ENCODE measurements around the gene SMPD2. TPM values are rescaled to one million over a fixed set of nuclear protein-coding genes. Genes with fewer than 3 reads are reported as not detected.
"Not testable (repeated sequence)": the region's sequence is repeated elsewhere in the genome, so short reads cannot be mapped to it uniquely, and the experiment has no call there.

The SMPD2 gene
- total RNA-seq, 1 experiment from 2014 or later: 8.2 TPM

- POLR2A ChIA-PET (ENCODE audit: unreplicated experiment): no interaction called here
- DNase-seq: no peak
These were observed 17.1 kb downstream of the SMPD2 start for GRCh38 chr6:109457562-109457996.

GRCh38 chr6:109458774-109459531, 18.4 kb downstream of the SMPD2 start:
- Histone ChIP-seq H2AFZ (no peak overlapping the region), H3K4me1 (replicated peaks; ENCODE audit: insufficient read depth) (no peaks in the 10 kb centered on the region; the same call in 1 of the 2 replicates), H3K4me2 (no peak overlapping the region), H3K79me2 (ENCODE audit: low read depth) (no peaks in the 10 kb centered on the region), H3K27ac (no peak overlapping the region), H3K27me3 (ENCODE audit: insufficient read depth, low read depth) (no peaks in the 10 kb centered on the region), H3K4me3 (no peak overlapping the region), H3K36me3 (ENCODE audit: low read depth) (peaks cover 17% of the 10 kb centered on the region), H3K9me2 (ENCODE audit: insufficient read depth) (no peaks in the 10 kb centered on the region), H3F3A (ENCODE audit: insufficient read depth, low read depth) (peaks cover 38% of the 10 kb centered on the region; the same call in 1 of the 2 replicates), H4K20me1 (ENCODE audit: insufficient read depth) (peaks cover 4% of the 10 kb centered on the region), H3K9me3 (ENCODE audit: insufficient read depth, low read depth) (no peaks in the 10 kb centered on the region)
- CTCF ChIA-PET: no interaction called here
- TF ChIP-seq CTCF (conservative IDR thresholded peaks at IDR 0.05) (no peak), EZH2 (IDR thresholded peaks at IDR 0.05; ENCODE audit: low read depth) (no peak)
- no TSS peak for BruUV-seq (replicated peaks)
- DNase-seq: no peak
- POLR2A ChIA-PET (ENCODE audit: unreplicated experiment): interaction anchor here (0.7 kb wide), 1 partner anchor 8 kb away, joined by 4 read pairs; no protein-coding TSS in a partner anchor
- intact Hi-C loops (cut with micrococcal nuclease; ENCODE audit: unreplicated experiment): loop anchor here (5.0 kb wide), 1 partner anchor 272 kb away; no protein-coding TSS in a partner anchor

More at GRCh38 chr6:109457562-109457996, 17.1 kb downstream of the SMPD2 start:
- no peaks in the 10 kb centered on the region for H3K79me2 ChIP-seq (ENCODE audit: low read depth)
- H2AFZ ChIP-seq: no peak overlapping the region
- H3K4me3 ChIP-seq: no peak overlapping the region
- intact Hi-C loops (cut with micrococcal nuclease; ENCODE audit: unreplicated experiment): loop anchor here (5.0 kb wide), 1 partner anchor 270 kb away; no protein-coding TSS in a partner anchor
- H3K9me3 ChIP-seq (ENCODE audit: insufficient read depth, low read depth): no peaks in the 10 kb centered on the region
- H4K20me1 ChIP-seq (ENCODE audit: insufficient read depth): no peaks in the 10 kb centered on the region
- H3K9me2 ChIP-seq (ENCODE audit: insufficient read depth): no peaks in the 10 kb centered on the region
- CTCF ChIA-PET: no interaction called here
- no peak for TF ChIP-seq EZH2 (IDR thresholded peaks at IDR 0.05; ENCODE audit: low read depth)
- TF ChIP-seq CTCF (conservative IDR thresholded peaks at IDR 0.05): no peak
- H3K27ac ChIP-seq: no peak overlapping the region
- peaks cover 9% of the 10 kb centered on the region; the same call in 1 of the 2 replicates for H3K36me3 ChIP-seq (ENCODE audit: low read depth)
- no TSS peak for BruUV-seq (replicated peaks)
- H3K27me3 ChIP-seq (ENCODE audit: insufficient read depth, low read depth): no peaks in the 10 kb centered on the region
- H3K4me1 ChIP-seq (replicated peaks; ENCODE audit: insufficient read depth): no peaks in the 10 kb centered on the region; the same call in 1 of the 2 replicates
- H3K4me2 ChIP-seq: no peak overlapping the region
- peaks cover 39% of the 10 kb centered on the region; the same call in 1 of the 2 replicates for H3F3A ChIP-seq (ENCODE audit: insufficient read depth, low read depth)

GRCh38 chr6:109460161-109460829, 19.8 kb downstream of the SMPD2 start:
- no TSS peak for BruUV-seq (replicated peaks)
- Histone ChIP-seq H2AFZ (no peak overlapping the region), H3K9me2 (ENCODE audit: insufficient read depth) (no peaks in the 10 kb centered on the region), H3K79me2 (ENCODE audit: low read depth) (no peaks in the 10 kb centered on the region), H3K27ac (no peak overlapping the region), H3K9me3 (ENCODE audit: insufficient read depth, low read depth) (no peaks in the 10 kb centered on the region), H3K4me3 (no peak overlapping the region), H3K36me3 (ENCODE audit: low read depth) (peaks cover 25% of the 10 kb centered on the region), H4K20me1 (ENCODE audit: insufficient read depth) (peaks cover 10% of the 10 kb centered on the region), H3K27me3 (ENCODE audit: insufficient read depth, low read depth) (no peaks in the 10 kb centered on the region), H3K4me1 (replicated peaks; ENCODE audit: insufficient read depth) (no peaks in the 10 kb centered on the region), H3F3A (ENCODE audit: insufficient read depth, low read depth) (peaks cover 31% of the 10 kb centered on the region; the same call in 1 of the 2 replicates), H3K4me2 (no peak overlapping the region)
- intact Hi-C loops (cut with micrococcal nuclease; ENCODE audit: unreplicated experiment): no loop called here
- DNase-seq: no peak
- POLR2A ChIA-PET (ENCODE audit: unreplicated experiment): interaction anchor here (0.6 to 0.7 kb wide), 2 partner anchors 89 to 365 kb away, joined by 6 to 13 read pairs; partner anchors contain the start of gene CEP57L1
- CTCF ChIA-PET: interaction anchor here (0.6 kb wide), 1 partner anchor 584 kb away, joined by 5 read pairs; no protein-coding TSS in a partner anchor
- TF ChIP-seq CTCF (conservative IDR thresholded peaks at IDR 0.05) (no peak), EZH2 (IDR thresholded peaks at IDR 0.05; ENCODE audit: low read depth) (no peak)

GRCh38 chr6:109461205-109461604, 20.7 kb downstream of the SMPD2 start:
- BruUV-seq (replicated peaks); H3K4me1 ChIP-seq (replicated peaks; ENCODE audit: insufficient read depth); H3K27me3 ChIP-seq (ENCODE audit: insufficient read depth, low read depth); H3K9me2 ChIP-seq (ENCODE audit: insufficient read depth); H3K79me2 ChIP-seq (ENCODE audit: low read depth); H3K27ac ChIP-seq; CTCF ChIA-PET; H4K20me1 ChIP-seq (ENCODE audit: insufficient read depth); H2AFZ ChIP-seq; DNase-seq; intact Hi-C loops (cut with micrococcal nuclease; ENCODE audit: unreplicated experiment); H3K4me3 ChIP-seq; H3K4me2 ChIP-seq; H3K9me3 ChIP-seq (ENCODE audit: insufficient read depth, low read depth): not testable (repeated sequence)
- POLR2A ChIA-PET (ENCODE audit: unreplicated experiment): interaction anchor here (0.6 kb wide), 1 partner anchor 355 kb away, joined by 4 read pairs; no protein-coding TSS in a partner anchor
- Histone ChIP-seq H3F3A (ENCODE audit: insufficient read depth, low read depth) (peaks cover 31% of the 10 kb centered on the region; the same call in 1 of the 2 replicates), H3K36me3 (ENCODE audit: low read depth) (peaks cover 34% of the 10 kb centered on the region)

Measured in PC-9 (cell line).